Renal cortex interstitium (tissue), 15 donors: ENCODE data around the gene MYL6. TPM values are rescaled to one million over a fixed set of nuclear protein-coding genes. Genes with fewer than 3 reads are reported as not detected.
"Not testable (repeated sequence)": the region's sequence is repeated elsewhere in the genome, so short reads cannot be mapped to it uniquely, and the experiment has no call there.

Source experiments
- DNase-seq, 11 donors: peaks; one replicate each; pipeline ENCODE4 v3.0.0-alpha.2; 2013; ENCODE audit warnings: low read depth in 9 of 11, low spot score in 4 of 11; ENCODE audit errors: extremely low read depth in 1 of 11
- long read RNA-seq, 16 experiments: transcript quantifications; one replicate each; lab custom pipeline, GENCODE V29; 2026
- polyA plus RNA-seq, 3 donors: library from polyadenylated mRNA; unstranded; fragments of 120-200 nt; gene quantifications; one replicate each; pipeline ENCODE4 v1.2.1, GENCODE V29; 2013; ENCODE audit not compliant: insufficient read length in 3 of 3

MYL6 gene
- polyA plus RNA-seq, result 1,000 to 10,000 TPM; 1,550 to 2,060 (median 1,865) TPM
- long read RNA-seq, donor 1, transcript MYL6-207 (6 exons, 655 nt), result minor isoform, 186 of 775 reads
- long read RNA-seq, donor 1, transcript MYL6-212 (4 exons, 582 nt), result minor isoform, 39 of 775 reads
- long read RNA-seq, donor 1, transcript MYL6-218 (7 exons, 901 nt), result major isoform, 203 of 775 reads
- long read RNA-seq, donor 1, transcript MYL6-219 (5 exons, 1,438 nt), result minor isoform, 11 of 775 reads
- long read RNA-seq, donor 1, partial matches to known transcripts, result 280 of 775 reads
- long read RNA-seq, donor 1, other reads (novel, unspliced or antisense), result 38 of 775 reads
- long read RNA-seq, donor 2, transcript MYL6-219 (5 exons, 1,438 nt), result minor isoform, 16 of 1,093 reads
- long read RNA-seq, donor 2, transcript MYL6-218 (7 exons, 901 nt), result major isoform, 296 of 1,093 reads
- long read RNA-seq, donor 2, transcript MYL6-212 (4 exons, 582 nt), result minor isoform, 52 of 1,093 reads
- long read RNA-seq, donor 2, transcript MYL6-207 (6 exons, 655 nt), result minor isoform, 186 of 1,093 reads
- long read RNA-seq, donor 2, partial matches to known transcripts, result 494 of 1,093 reads
- long read RNA-seq, donor 2, other reads (novel, unspliced or antisense), result 36 of 1,093 reads
- long read RNA-seq, donor 3, transcript MYL6-218 (7 exons, 901 nt), result major isoform, 484 of 1,433 reads
- long read RNA-seq, donor 3, transcript MYL6-207 (6 exons, 655 nt), result minor isoform, 359 of 1,433 reads
- long read RNA-seq, donor 3, transcript MYL6-219 (5 exons, 1,438 nt), result minor isoform, 18 of 1,433 reads
- long read RNA-seq, donor 3, transcript MYL6-212 (4 exons, 582 nt), result minor isoform, 57 of 1,433 reads
- long read RNA-seq, donor 3, partial matches to known transcripts, result 399 of 1,433 reads
- long read RNA-seq, donor 3, other reads (novel, unspliced or antisense), result 93 of 1,433 reads
- long read RNA-seq, donor 4, transcript MYL6-212 (4 exons, 582 nt), result minor isoform, 19 of 888 reads
- long read RNA-seq, donor 4, transcript MYL6-207 (6 exons, 655 nt), result minor isoform, 231 of 888 reads
- long read RNA-seq, donor 4, transcript MYL6-219 (5 exons, 1,438 nt), result minor isoform, 23 of 888 reads
- long read RNA-seq, donor 4, transcript MYL6-218 (7 exons, 901 nt), result major isoform, 274 of 888 reads
- long read RNA-seq, donor 4, partial matches to known transcripts, result 263 of 888 reads
- long read RNA-seq, donor 4, other reads (novel, unspliced or antisense), result 58 of 888 reads
- long read RNA-seq, donor 5, result 0 reads
- long read RNA-seq, donor 6, transcript MYL6-207 (6 exons, 655 nt), result minor isoform, 175 of 883 reads
- long read RNA-seq, donor 6, transcript MYL6-219 (5 exons, 1,438 nt), result minor isoform, 16 of 883 reads
- long read RNA-seq, donor 6, transcript MYL6-212 (4 exons, 582 nt), result minor isoform, 51 of 883 reads
- long read RNA-seq, donor 6, transcript MYL6-218 (7 exons, 901 nt), result major isoform, 265 of 883 reads
- long read RNA-seq, donor 6, partial matches to known transcripts, result 310 of 883 reads
- long read RNA-seq, donor 6, other reads (novel, unspliced or antisense), result 54 of 883 reads
- long read RNA-seq, donor 7, transcript MYL6-212 (4 exons, 582 nt), result minor isoform, 67 of 1,357 reads
- long read RNA-seq, donor 7, transcript MYL6-219 (5 exons, 1,438 nt), result minor isoform, 26 of 1,357 reads
- long read RNA-seq, donor 7, transcript MYL6-207 (6 exons, 655 nt), result minor isoform, 319 of 1,357 reads
- long read RNA-seq, donor 7, transcript MYL6-218 (7 exons, 901 nt), result major isoform, 430 of 1,357 reads
- long read RNA-seq, donor 7, partial matches to known transcripts, result 403 of 1,357 reads
- long read RNA-seq, donor 7, other reads (novel, unspliced or antisense), result 89 of 1,357 reads
- long read RNA-seq, donor 8, transcript MYL6-207 (6 exons, 655 nt), result minor isoform, 463 of 1,992 reads
- long read RNA-seq, donor 8, transcript MYL6-218 (7 exons, 901 nt), result major isoform, 550 of 1,992 reads
- long read RNA-seq, donor 8, transcript MYL6-212 (4 exons, 582 nt), result minor isoform, 62 of 1,992 reads
- long read RNA-seq, donor 8, transcript MYL6-219 (5 exons, 1,438 nt), result minor isoform, 44 of 1,992 reads
- long read RNA-seq, donor 8, partial matches to known transcripts, result 681 of 1,992 reads
- long read RNA-seq, donor 8, other reads (novel, unspliced or antisense), result 165 of 1,992 reads
- long read RNA-seq, donor 9, transcript MYL6-219 (5 exons, 1,438 nt), result minor isoform, 15 of 969 reads
- long read RNA-seq, donor 9, transcript MYL6-212 (4 exons, 582 nt), result minor isoform, 33 of 969 reads
- long read RNA-seq, donor 9, transcript MYL6-207 (6 exons, 655 nt), result minor isoform, 243 of 969 reads
- long read RNA-seq, donor 9, transcript MYL6-218 (7 exons, 901 nt), result major isoform, 308 of 969 reads
- long read RNA-seq, donor 9, partial matches to known transcripts, result 309 of 969 reads
- long read RNA-seq, donor 9, other reads (novel, unspliced or antisense), result 48 of 969 reads
- long read RNA-seq, donor 10, transcript MYL6-218 (7 exons, 901 nt), result major isoform, 359 of 1,204 reads
- long read RNA-seq, donor 10, transcript MYL6-207 (6 exons, 655 nt), result minor isoform, 298 of 1,204 reads
- long read RNA-seq, donor 10, transcript MYL6-212 (4 exons, 582 nt), result minor isoform, 39 of 1,204 reads
- long read RNA-seq, donor 10, transcript MYL6-219 (5 exons, 1,438 nt), result minor isoform, 21 of 1,204 reads
- long read RNA-seq, donor 10, partial matches to known transcripts, result 403 of 1,204 reads
- long read RNA-seq, donor 10, other reads (novel, unspliced or antisense), result 73 of 1,204 reads
- long read RNA-seq, donor 11, transcript MYL6-207 (6 exons, 655 nt), result minor isoform, 202 of 733 reads
- long read RNA-seq, donor 11, transcript MYL6-219 (5 exons, 1,438 nt), result minor isoform, 12 of 733 reads
- long read RNA-seq, donor 11, transcript MYL6-212 (4 exons, 582 nt), result minor isoform, 43 of 733 reads
- long read RNA-seq, donor 11, transcript MYL6-218 (7 exons, 901 nt), result major isoform, 242 of 733 reads
- long read RNA-seq, donor 11, partial matches to known transcripts, result 181 of 733 reads
- long read RNA-seq, donor 11, other reads (novel, unspliced or antisense), result 43 of 733 reads
- long read RNA-seq, donor 12, transcript MYL6-219 (5 exons, 1,438 nt), result minor isoform, 12 of 455 reads
- long read RNA-seq, donor 12, transcript MYL6-207 (6 exons, 655 nt), result minor isoform, 86 of 455 reads
- long read RNA-seq, donor 12, transcript MYL6-218 (7 exons, 901 nt), result major isoform, 114 of 455 reads
- long read RNA-seq, donor 12, transcript MYL6-212 (4 exons, 582 nt), result minor isoform, 19 of 455 reads
- long read RNA-seq, donor 12, partial matches to known transcripts, result 198 of 455 reads
- long read RNA-seq, donor 12, other reads (novel, unspliced or antisense), result 18 of 455 reads
- long read RNA-seq, donor 13, result 0 reads
- long read RNA-seq, donor 14, transcript MYL6-207 (6 exons, 655 nt), result minor isoform, 264 of 1,040 reads
- long read RNA-seq, donor 14, transcript MYL6-212 (4 exons, 582 nt), result minor isoform, 36 of 1,040 reads
- long read RNA-seq, donor 14, transcript MYL6-219 (5 exons, 1,438 nt), result minor isoform, 15 of 1,040 reads
- long read RNA-seq, donor 14, transcript MYL6-218 (7 exons, 901 nt), result major isoform, 353 of 1,040 reads
- long read RNA-seq, donor 14, partial matches to known transcripts, result 280 of 1,040 reads
- long read RNA-seq, donor 14, other reads (novel, unspliced or antisense), result 80 of 1,040 reads
- long read RNA-seq, donor 15, transcript MYL6-212 (4 exons, 582 nt), result minor isoform, 16 of 435 reads
- long read RNA-seq, donor 15, transcript MYL6-207 (6 exons, 655 nt), result minor isoform, 131 of 435 reads
- long read RNA-seq, donor 15, transcript MYL6-218 (7 exons, 901 nt), result major isoform, 132 of 435 reads
- long read RNA-seq, donor 15, partial matches to known transcripts, result 142 of 435 reads
- long read RNA-seq, donor 15, other reads (novel, unspliced or antisense), result 8 of 435 reads
- long read RNA-seq, donor 16, transcript MYL6-207 (6 exons, 655 nt), result minor isoform, 566 of 2,249 reads
- long read RNA-seq, donor 16, transcript MYL6-218 (7 exons, 901 nt), result major isoform, 734 of 2,249 reads
- long read RNA-seq, donor 16, transcript MYL6-212 (4 exons, 582 nt), result minor isoform, 68 of 2,249 reads
- long read RNA-seq, donor 16, transcript MYL6-219 (5 exons, 1,438 nt), result minor isoform, 42 of 2,249 reads
- long read RNA-seq, donor 16, partial matches to known transcripts, result 675 of 2,249 reads
- long read RNA-seq, donor 16, other reads (novel, unspliced or antisense), result 134 of 2,249 reads

DNA sequence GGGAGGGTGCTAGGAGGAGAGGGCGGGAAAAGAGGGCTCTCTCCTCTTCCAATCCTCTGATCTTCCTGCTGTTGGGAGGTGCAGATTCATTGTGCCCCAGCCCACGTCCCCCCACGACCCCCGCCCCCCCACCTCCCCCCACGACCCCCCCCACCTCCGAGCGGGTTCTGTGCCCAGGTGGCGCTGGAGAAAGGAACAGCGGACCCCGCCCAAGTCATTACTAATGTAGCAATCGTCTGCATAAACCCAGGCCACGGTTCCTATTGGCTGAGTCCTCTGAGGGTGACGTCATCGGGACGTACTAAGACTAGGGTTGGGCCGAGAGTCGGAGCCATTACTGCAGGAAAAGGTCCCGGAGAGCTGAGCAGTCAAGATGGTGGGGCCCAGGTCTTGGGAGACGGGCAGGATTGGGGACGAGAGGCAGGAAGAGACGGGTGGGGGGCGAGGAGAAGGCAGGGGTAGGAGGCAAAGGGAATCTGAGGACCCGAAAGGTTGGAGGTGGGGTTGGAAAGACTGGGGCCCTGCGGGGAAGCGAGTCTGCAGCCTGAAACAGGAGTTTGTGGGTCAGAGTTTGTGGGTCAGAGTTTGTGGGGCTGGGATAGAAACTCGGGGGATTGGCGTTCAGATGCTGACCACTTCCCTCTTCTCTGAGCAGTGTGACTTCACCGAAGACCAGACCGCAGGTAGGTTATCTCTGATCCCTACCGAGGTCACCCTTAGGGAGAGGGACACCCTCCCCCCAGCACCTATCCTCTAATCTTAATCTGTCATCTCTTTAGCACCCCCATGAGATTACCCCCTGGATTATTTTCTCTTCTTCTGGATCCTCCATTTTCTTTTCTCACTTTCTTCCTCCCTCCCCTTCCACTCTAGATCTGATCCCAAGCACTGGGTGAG lies at the start of gene MYL6:
Gene MYL6, plus strand, starts transcription at position 331 of the 897 bp plus-strand sequence. Its CDS starts 43 bp downstream, at position 374.
- peak; percentile 93 to 99 (median 97) for DNase-seq

- DNase-seq, result no peak
Measured at GRCh38 chr12:56110571-56110970, 47.6 kb upstream of the MYL6 start.

DNA sequence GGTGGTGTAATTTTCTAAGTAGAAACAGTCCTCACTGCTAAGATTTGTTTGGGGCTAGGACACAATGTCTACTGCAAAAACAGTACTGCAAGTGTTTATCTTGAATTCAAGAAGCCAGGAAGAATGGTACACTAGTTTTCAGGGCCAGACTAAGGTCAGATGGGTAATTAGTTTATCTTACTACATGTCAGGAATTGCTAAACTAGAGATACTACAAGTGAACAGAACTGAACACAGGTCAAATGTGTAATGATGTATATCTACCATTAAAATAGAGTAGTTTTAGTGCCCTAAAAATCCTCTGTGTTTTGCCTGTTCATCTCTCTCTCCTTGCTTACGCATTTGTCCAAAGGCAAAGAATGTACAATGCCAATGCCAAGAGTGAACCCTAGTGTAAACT lies 44.1 kb upstream of the MYL6 start:
- DNase-seq, result no peak

DNA sequence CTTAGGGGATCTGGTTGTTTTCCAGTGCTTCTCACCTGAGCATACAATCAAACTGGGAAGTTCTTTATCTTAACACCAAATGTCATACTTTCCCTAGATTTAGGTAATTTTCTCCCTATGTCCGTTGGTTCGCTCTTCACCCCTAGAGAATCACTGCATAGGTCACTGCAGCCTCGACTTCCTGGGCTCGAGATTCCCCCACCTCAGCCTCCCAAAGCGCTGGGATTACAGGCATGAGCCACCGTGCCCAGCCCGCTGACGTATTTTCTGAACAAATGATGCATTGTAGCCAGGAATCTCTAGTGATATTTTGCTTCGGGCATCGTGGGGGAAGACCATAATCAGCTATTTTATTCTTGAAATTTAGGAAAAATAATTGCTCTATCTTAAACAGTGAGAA lies 42.8 kb upstream of the MYL6 start:
- DNase-seq, result peak in 1 of 11 donors; percentile 9

DNA sequence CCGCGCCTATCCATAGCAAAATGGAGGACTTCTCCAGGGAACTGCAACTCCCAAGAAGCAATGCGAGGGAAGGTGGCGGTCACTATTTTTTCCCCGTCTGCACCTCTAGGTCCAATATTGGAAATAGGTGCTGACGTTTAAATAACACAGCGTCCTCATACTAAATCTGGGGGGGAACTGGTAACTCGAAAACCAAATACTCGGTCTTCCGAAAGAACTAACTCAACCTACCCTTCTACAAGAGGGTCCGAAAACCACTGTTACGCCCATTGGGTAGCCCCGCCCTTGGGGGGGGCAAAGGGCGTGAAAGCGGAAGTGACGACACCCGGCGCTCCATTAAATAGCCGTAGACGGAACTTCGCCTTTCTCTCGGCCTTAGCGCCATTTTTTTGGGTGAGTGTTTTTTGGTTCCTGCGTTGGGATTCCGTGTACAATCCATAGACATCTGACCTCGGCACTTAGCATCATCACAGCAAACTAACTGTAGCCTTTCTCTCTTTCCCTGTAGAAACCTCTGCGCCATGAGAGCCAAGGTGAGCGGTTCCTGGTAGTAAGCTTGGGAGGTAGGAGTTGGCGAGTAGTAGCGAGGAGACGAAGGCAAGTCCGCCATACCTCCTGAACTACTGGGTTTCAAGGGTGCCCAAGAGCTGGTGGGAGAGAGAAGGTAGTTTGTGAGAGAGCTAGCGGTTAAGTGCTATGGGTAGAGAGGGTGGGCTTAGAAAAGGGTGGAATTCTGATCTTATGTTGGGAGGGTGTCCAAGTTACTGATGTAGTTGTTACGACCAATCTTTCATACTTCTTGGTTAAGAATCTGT lies 41.7 kb upstream of the MYL6 start, which contains the start of gene RPL41:
Gene RPL41, plus strand, starts transcription at position 367 of the 815 bp plus-strand sequence.
- peak; percentile 92 to 99 (median 96) for DNase-seq

DNA sequence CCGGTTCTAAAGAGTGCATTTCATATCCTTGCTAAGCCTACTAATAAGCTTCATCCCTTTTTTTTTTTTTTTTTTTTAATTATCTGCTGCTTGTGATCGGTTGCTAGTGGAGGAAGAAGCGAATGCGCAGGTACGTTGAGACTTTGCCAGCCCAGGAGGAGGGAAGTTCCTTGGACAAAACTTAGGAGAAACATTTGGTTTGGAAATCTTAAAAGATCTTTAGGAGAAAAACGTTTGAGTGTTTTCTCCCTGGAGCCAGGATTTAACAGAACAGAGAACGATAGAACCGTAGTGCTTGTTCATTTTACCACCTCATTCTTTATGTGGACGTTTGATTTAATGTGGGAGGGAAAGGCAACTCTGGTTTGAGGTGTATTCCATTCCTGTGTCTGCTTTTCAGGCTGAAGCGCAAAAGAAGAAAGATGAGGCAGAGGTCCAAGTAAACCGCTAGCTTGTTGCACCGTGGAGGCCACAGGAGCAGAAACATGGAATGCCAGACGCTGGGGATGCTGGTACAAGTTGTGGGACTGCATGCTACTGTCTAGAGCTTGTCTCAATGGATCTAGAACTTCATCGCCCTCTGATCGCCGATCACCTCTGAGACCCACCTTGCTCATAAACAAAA lies 41.0 kb upstream of the MYL6 start:
- not testable (repeated sequence) for DNase-seq

DNA sequence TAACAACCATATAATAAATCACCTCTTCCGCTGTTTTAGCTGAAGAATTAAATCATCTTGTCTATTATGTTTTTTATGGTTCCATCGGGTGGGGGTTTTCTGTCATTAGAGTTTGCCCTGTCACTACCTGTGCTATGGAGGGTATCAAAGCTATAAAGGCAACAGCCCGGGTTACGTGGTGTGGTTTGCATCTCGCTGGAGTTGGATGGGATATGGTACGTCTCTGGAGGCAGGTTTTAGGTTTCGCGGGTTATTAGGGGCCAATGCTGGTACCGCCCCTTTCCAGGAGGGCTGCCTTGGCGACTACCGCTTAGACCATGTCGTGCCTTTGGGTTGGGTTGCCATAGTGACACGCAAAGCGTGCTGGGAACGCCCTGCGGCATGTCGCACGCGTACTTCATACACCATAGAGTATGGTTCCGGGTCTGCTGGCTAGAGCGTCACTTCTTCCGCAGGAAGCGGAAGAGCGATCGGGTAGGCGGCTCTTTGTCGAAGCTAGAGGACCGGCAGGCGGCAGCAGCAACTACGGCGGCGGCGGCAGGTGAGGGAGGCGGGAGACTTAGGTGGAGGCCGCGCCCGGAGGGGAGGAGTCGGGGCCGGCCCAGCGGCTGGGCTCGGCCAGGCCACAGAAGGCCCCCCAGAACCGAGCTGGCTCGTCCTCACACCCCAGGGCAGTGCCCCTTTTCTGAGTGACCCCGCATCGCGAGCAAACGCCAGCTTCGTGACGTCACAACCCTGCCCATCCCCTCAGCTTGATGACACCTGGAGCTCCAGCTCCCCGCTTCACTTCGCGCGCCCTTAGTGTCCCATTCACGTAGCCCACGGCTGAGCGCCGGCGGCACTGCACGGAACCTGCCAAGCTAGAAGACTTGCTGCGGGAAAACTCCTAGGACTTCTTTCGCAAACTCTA lies 40.1 kb upstream of the MYL6 start, which contains the start of gene ZC3H10:
Gene ZC3H10, plus strand, starts transcription at position 489 of the 910 bp plus-strand sequence. CDS start 2,297 bp downstream, outside the sequence.
- DNase-seq, result peak; percentile 94 to 100 (median 99)

DNA sequence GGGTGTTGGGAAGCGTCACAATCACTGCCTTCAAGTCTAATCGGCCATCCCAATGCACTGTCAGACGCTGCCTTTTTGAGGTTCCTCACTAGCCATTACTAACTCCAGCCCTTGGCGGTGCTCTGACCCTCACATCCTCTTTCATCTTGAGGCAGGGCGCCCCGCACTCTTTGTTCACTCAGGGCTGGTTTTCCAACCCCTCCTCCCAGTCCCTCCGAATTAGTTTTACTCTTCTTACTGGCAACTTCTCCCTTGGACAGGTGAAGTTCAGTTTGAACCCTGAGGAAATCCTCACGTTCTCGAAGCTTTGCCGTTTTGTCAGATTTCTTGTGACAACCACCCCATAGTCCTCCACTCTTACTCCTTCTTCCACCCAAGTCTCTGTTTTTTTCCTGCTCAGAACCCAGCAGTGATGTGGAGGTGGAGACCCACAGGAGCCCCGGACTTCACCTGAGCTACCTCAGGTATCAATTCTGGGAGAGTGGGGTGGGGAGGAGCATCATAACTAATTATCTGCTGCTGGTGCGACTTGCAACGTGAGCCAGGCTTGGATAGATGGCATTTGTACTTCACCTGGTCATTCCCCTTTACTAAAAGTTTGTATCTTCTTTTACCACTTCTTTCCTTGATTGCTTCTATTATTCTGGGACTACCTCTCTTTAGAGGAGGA lies 39.3 kb upstream of the MYL6 start:
- no peak for DNase-seq

DNA sequence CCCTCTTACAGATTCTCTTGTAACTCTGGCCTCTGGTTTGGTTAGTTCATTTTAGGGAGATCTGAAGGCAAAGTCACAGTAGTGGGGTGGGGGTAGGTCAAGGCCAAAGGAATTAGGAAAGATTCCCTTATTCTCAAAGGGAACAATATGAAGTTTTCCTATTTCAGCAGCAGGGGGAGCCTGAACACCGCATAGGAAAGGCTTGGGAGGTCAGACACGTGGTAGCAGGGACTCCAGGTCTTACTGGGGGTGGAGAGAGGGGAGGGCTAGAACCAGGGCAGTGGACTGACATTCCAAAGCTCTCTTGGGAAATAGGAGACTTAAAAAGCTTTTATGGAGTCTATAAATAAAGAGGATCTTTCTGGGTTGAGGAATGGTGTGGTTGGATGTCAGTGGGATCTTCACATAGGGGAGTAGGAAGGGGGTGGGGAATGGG lies 38.8 kb upstream of the MYL6 start:
- peak in 8 of 11 donors; percentile 70 to 93 (median 84) for DNase-seq
